ENCODE data around the gene ZBTB25.

ZBTB25 gene

GRCh38 chr14:64549016-64549415 lies 45.4 kb upstream of the ZBTB25 start:
- Histone ChIP-seq H3K27me3 (ENCODE audit: insufficient read depth, low read length, poor library complexity) (peaks cover 21% of the 10 kb centered on the region), H3K27ac (ENCODE audit: low read length) (no peak overlapping the region), H4K20me1 (ENCODE audit: insufficient read depth, low read length) (no peaks in the 10 kb centered on the region), H3K36me3 (ENCODE audit: insufficient read depth, low read length) (no peaks in the 10 kb centered on the region), H3K9ac (ENCODE audit: low read depth, low read length) (no peak overlapping the region), H3K79me2 (ENCODE audit: insufficient read depth, low read length) (no peaks in the 10 kb centered on the region), H3K4me2 (ENCODE audit: insufficient read depth, low read length) (no peak overlapping the region), H3K9me3 (ENCODE audit: insufficient read depth, low read length, severe bottlenecking) (no peaks in the 10 kb centered on the region), H3K4me1 (ENCODE audit: insufficient read depth, low read length) (no peaks in the 10 kb centered on the region), H3K4me3 (ENCODE audit: low read depth in 1 of 2, low read length in 2 of 2) (no peak overlapping the region), H2AFZ (ENCODE audit: low read depth, low read length) (no peak overlapping the region)
- TF ChIP-seq EZH2 (IDR thresholded peaks at IDR 0.05; ENCODE audit: borderline replicate concordance, low read depth, low read length, severe bottlenecking) (no peak), CTCF (IDR thresholded peaks at IDR 0.05; ENCODE audit: borderline replicate concordance, extremely low read depth, low read length, poor library complexity, severe bottlenecking) (no peak)
- ATAC-seq (ENCODE audit: insufficient read depth, low read depth) = no peak
- DNase-seq = no peak

- Histone ChIP-seq H3K9ac (ENCODE audit: low read depth, low read length) (no peak overlapping the region), H3K27ac (ENCODE audit: low read length) (no peak overlapping the region), H3K4me2 (ENCODE audit: insufficient read depth, low read length) (no peak overlapping the region), H3K4me1 (ENCODE audit: insufficient read depth, low read length) (no peaks in the 10 kb centered on the region), H3K27me3 (ENCODE audit: insufficient read depth, low read length, poor library complexity) (no peaks in the 10 kb centered on the region), H3K4me3 (ENCODE audit: low read depth in 1 of 2, low read length in 2 of 2) (no peak overlapping the region), H4K20me1 (ENCODE audit: insufficient read depth, low read length) (no peaks in the 10 kb centered on the region), H2AFZ (ENCODE audit: low read depth, low read length) (no peak overlapping the region), H3K9me3 (ENCODE audit: insufficient read depth, low read length, severe bottlenecking) (no peaks in the 10 kb centered on the region), H3K79me2 (ENCODE audit: insufficient read depth, low read length) (no peaks in the 10 kb centered on the region), H3K36me3 (ENCODE audit: insufficient read depth, low read length) (no peaks in the 10 kb centered on the region)
- no peak for TF ChIP-seq EZH2 (IDR thresholded peaks at IDR 0.05; ENCODE audit: borderline replicate concordance, low read depth, low read length, severe bottlenecking)
- no peak for TF ChIP-seq CTCF (IDR thresholded peaks at IDR 0.05; ENCODE audit: borderline replicate concordance, extremely low read depth, low read length, poor library complexity, severe bottlenecking)
- no peak for ATAC-seq (ENCODE audit: insufficient read depth, low read depth)
- no peak for DNase-seq
Observed at GRCh38 chr14:64544607-64545312, 41.1 kb upstream of the ZBTB25 start.

GRCh38 chr14:64542836-64543201 lies 39.2 kb upstream of the ZBTB25 start:
- no peak for DNase-seq
- H3K4me3 ChIP-seq (ENCODE audit: low read depth in 1 of 2, low read length in 2 of 2) = no peak overlapping the region
- no peak overlapping the region for H3K9ac ChIP-seq (ENCODE audit: low read depth, low read length)

More at GRCh38 chr14:64542836-64543201, 39.2 kb upstream of the ZBTB25 start:
- no peak for TF ChIP-seq EZH2 (IDR thresholded peaks at IDR 0.05; ENCODE audit: borderline replicate concordance, low read depth, low read length, severe bottlenecking)
- no peak for TF ChIP-seq CTCF (IDR thresholded peaks at IDR 0.05; ENCODE audit: borderline replicate concordance, extremely low read depth, low read length, poor library complexity, severe bottlenecking)
- no peak for ATAC-seq (ENCODE audit: insufficient read depth, low read depth)
- Histone ChIP-seq H4K20me1 (ENCODE audit: insufficient read depth, low read length) (no peaks in the 10 kb centered on the region), H3K27ac (ENCODE audit: low read length) (no peak overlapping the region), H3K4me2 (ENCODE audit: insufficient read depth, low read length) (no peak overlapping the region), H3K79me2 (ENCODE audit: insufficient read depth, low read length) (no peaks in the 10 kb centered on the region), H3K9me3 (ENCODE audit: insufficient read depth, low read length, severe bottlenecking) (no peaks in the 10 kb centered on the region), H3K36me3 (ENCODE audit: insufficient read depth, low read length) (no peaks in the 10 kb centered on the region), H3K27me3 (ENCODE audit: insufficient read depth, low read length, poor library complexity) (no peaks in the 10 kb centered on the region), H2AFZ (ENCODE audit: low read depth, low read length) (no peak overlapping the region), H3K4me1 (ENCODE audit: insufficient read depth, low read length) (no peaks in the 10 kb centered on the region)
